HT-29 (cell line): ENCODE data around the gene MRPL45. TPM values are rescaled to one million over a fixed set of nuclear protein-coding genes. Genes with fewer than 3 reads are reported as not detected.

Source experiments
- total RNA-seq: library from RNA; depleted of rRNA; stranded (reverse); fragments of >200 nt; shearing (Covaris generic); gene quantifications from 2 replicates; pipeline ENCODE4 v1.2.3, GENCODE V29; 2014; rRNA removed

MRPL45 gene
- total RNA-seq, 1 experiment from 2014 or later = 82.3 TPM

Other genes starting within 250 kb of the MRPL45 start
- not detected in 2 replicates for gene TBC1D3C, start 228.5 kb upstream of the MRPL45 start, total RNA-seq
- gene TBC1D3E, start 169.2 kb upstream of the MRPL45 start, total RNA-seq = not detected in 2 replicates
- gene TBC1D3, start 104.6 kb upstream of the MRPL45 start, total RNA-seq = not detected in 2 replicates
- gene GPR179, start 46.8 kb downstream of the MRPL45 start, total RNA-seq = 0.03 and 0.13 TPM in 2 replicates
- 28.8 and 36.2 TPM in 2 replicates for gene SOCS7, start 54.7 kb downstream of the MRPL45 start, total RNA-seq
- gene ARHGAP23, start 131.3 kb downstream of the MRPL45 start, total RNA-seq = 326 and 391 TPM in 2 replicates